H9 (cell line): Measurements from ENCODE around the gene LETM1. TPM values are rescaled to one million over a fixed set of nuclear protein-coding genes. Genes with fewer than 3 reads are reported as not detected.

Experiments
- DNase-seq: peaks from one replicate; pipeline ENCODE4 v3.0.0-alpha.2; 2017
- H2AFZ ChIP-seq: one replicate; pipeline ENCODE4 v1.6.1; 2013; ENCODE audit warnings: mild to moderate bottlenecking, low read length, control low read depth, moderate library complexity
- H2AK5ac ChIP-seq: 2 replicates; pipeline ENCODE4 v1.6.1; 2013; ENCODE audit warnings: low read length, control low read depth, mixed read lengths; ENCODE audit not compliant: insufficient read length
- H2BK120ac ChIP-seq: one replicate; pipeline ENCODE4 v1.6.1; 2013; ENCODE audit warnings: low read depth, mild to moderate bottlenecking, low read length, control low read depth, inconsistent platforms; ENCODE audit not compliant: poor library complexity, severe bottlenecking
- H2BK12ac ChIP-seq: 2 replicates; pipeline ENCODE4 v1.6.1; 2013; ENCODE audit warnings: low read length, control low read depth, mixed read lengths, low read depth; ENCODE audit not compliant: insufficient read length
- H2BK15ac ChIP-seq: 2 replicates; pipeline ENCODE4 v1.6.1; 2013; ENCODE audit warnings: low read depth, low read length, control low read depth
- H2BK20ac ChIP-seq: one replicate; pipeline ENCODE4 v1.6.1; 2013; ENCODE audit warnings: low read depth, mild to moderate bottlenecking, low read length, control low read depth, inconsistent platforms; ENCODE audit not compliant: poor library complexity, severe bottlenecking
- H2BK5ac ChIP-seq: 2 replicates; pipeline ENCODE4 v1.6.1; 2013; ENCODE audit warnings: low read length, control low read depth, mixed read lengths; ENCODE audit not compliant: insufficient read length
- H3K14ac ChIP-seq: 2 replicates; pipeline ENCODE4 v1.6.1; 2013; ENCODE audit warnings: low read length, control low read depth; ENCODE audit not compliant: insufficient read depth
- H3K18ac ChIP-seq: 2 replicates; pipeline ENCODE4 v1.6.1; 2013; ENCODE audit warnings: low read depth, mild to moderate bottlenecking, mixed read lengths, low read length, control low read depth; ENCODE audit not compliant: insufficient read length
- H3K23ac ChIP-seq: 2 replicates; pipeline ENCODE4 v1.6.1; 2013; ENCODE audit warnings: low read length, control low read depth, mixed read lengths, low read depth; ENCODE audit not compliant: insufficient read length
- H3K23me2 ChIP-seq: 2 replicates; pipeline ENCODE4 v1.6.1; 2013; ENCODE audit warnings: low read depth, mild to moderate bottlenecking, mixed read lengths, low read length, control low read depth; ENCODE audit not compliant: insufficient read length, poor library complexity, severe bottlenecking
- H3K27ac ChIP-seq: 2 replicates; pipeline ENCODE4 v1.5.1; 2013; ENCODE audit warnings: low read length, control low read depth, mixed read lengths, low read depth; ENCODE audit not compliant: insufficient read length
- H3K27me3 ChIP-seq: 2 replicates; pipeline ENCODE4 v1.6.1; 2013; ENCODE audit warnings: low read length, control low read depth, inconsistent platforms; ENCODE audit not compliant: insufficient read depth
- H3K4ac ChIP-seq: 2 replicates; pipeline ENCODE4 v1.6.1; 2013; ENCODE audit warnings: low read depth, mild to moderate bottlenecking, control low read depth, inconsistent platforms, low read length, moderate library complexity
- H3K4me1 ChIP-seq: 2 replicates; pipeline ENCODE4 v1.6.1; 2013; ENCODE audit warnings: low read length, control low read depth, inconsistent platforms; ENCODE audit not compliant: insufficient read depth
- H3K4me2 ChIP-seq: 2 replicates; pipeline ENCODE4 v1.6.1; 2013; ENCODE audit warnings: low read length, control low read depth, mixed read lengths; ENCODE audit not compliant: insufficient read length, insufficient read depth
- H3K56ac ChIP-seq: 2 replicates; pipeline ENCODE4 v1.6.1; 2013; ENCODE audit warnings: low read depth, mild to moderate bottlenecking, mixed read lengths, low read length, control low read depth; ENCODE audit not compliant: insufficient read length
- H3K79me1 ChIP-seq: 2 replicates; pipeline ENCODE4 v1.6.1; 2013; ENCODE audit warnings: low read depth, mild to moderate bottlenecking, moderate library complexity, low read length, control low read depth, inconsistent platforms; ENCODE audit not compliant: insufficient read depth, poor library complexity, severe bottlenecking
- H3K79me2 ChIP-seq: 2 replicates; pipeline ENCODE4 v1.6.1; 2013; ENCODE audit warnings: low read length, control low read depth, inconsistent platforms; ENCODE audit not compliant: insufficient read depth
- H3K9ac ChIP-seq: 2 replicates; pipeline ENCODE4 v1.6.1; 2013; ENCODE audit warnings: low read length, control low read depth, mixed read lengths; ENCODE audit not compliant: insufficient read length; ENCODE audit errors: extremely low read depth
- H3K9me3 ChIP-seq: one replicate; pipeline ENCODE4 v1.6.1; 2013; ENCODE audit warnings: low read depth, low read length, inconsistent platforms; ENCODE audit not compliant: control insufficient read depth
- H3T11ph ChIP-seq: one replicate; pipeline ENCODE4 v1.6.1; 2013; ENCODE audit warnings: mild to moderate bottlenecking, low read length, control low read depth, inconsistent platforms
- H4K20me1 ChIP-seq: one replicate; pipeline ENCODE4 v1.6.1; 2013; ENCODE audit not compliant: control insufficient read depth, insufficient read length, insufficient read depth
- H4K5ac ChIP-seq: 2 replicates; pipeline ENCODE4 v1.6.1; 2013; ENCODE audit warnings: low read depth, mild to moderate bottlenecking, mixed read lengths, low read length, control low read depth; ENCODE audit not compliant: insufficient read length
- H4K8ac ChIP-seq: replicated peaks from 2 replicates; pipeline ENCODE4 v1.6.1; 2013; ENCODE audit warnings: low read length, control low read depth, mixed read lengths, low read depth; ENCODE audit not compliant: insufficient read length
- H4K91ac ChIP-seq: 2 replicates; pipeline ENCODE4 v1.6.1; 2013; ENCODE audit warnings: low read depth, mild to moderate bottlenecking, moderate library complexity, mixed read lengths, low read length, control low read depth; ENCODE audit not compliant: insufficient read length
- H3K27ac Mint-ChIP-seq, 3 experiments: 2 replicates in 2 of 3; 3 replicates in 1 of 3; pipeline ENCODE4 v1.8.0; 2020 to 2021; ENCODE audit warnings: mixed read lengths in 3 of 3, mild to moderate bottlenecking in 1 of 3, moderate library complexity in 1 of 3
- H3K27me3 Mint-ChIP-seq: 2 replicates; pipeline ENCODE4 v1.8.0; 2021; ENCODE audit warnings: low read depth, mild to moderate bottlenecking, moderate library complexity, mixed read lengths
- H3K36me3 Mint-ChIP-seq, 3 experiments: 2 replicates in 2 of 3; 3 replicates in 1 of 3; pipeline ENCODE4 v1.8.0; 2020 to 2021; ENCODE audit warnings: low read depth in 3 of 3, mixed read lengths in 3 of 3; ENCODE audit not compliant: insufficient read depth in 1 of 3
- H3K4me1 Mint-ChIP-seq, 2 experiments: 2 replicates each; pipeline ENCODE4 v1.8.0; 2020; ENCODE audit warnings: mixed read lengths in 2 of 2
- H3K4me3 Mint-ChIP-seq, 2 experiments: 2 replicates in 1 of 2; 3 replicates in 1 of 2; pipeline ENCODE4 v1.8.0; 2020 to 2021; ENCODE audit warnings: mild to moderate bottlenecking in 2 of 2, mixed read lengths in 2 of 2, moderate library complexity in 1 of 2
- H3K9me3 Mint-ChIP-seq, 2 experiments: 2 replicates in 1 of 2; 3 replicates in 1 of 2; pipeline ENCODE4 v1.8.0; 2020; ENCODE audit warnings: mild to moderate bottlenecking in 2 of 2, mixed read lengths in 2 of 2, moderate library complexity in 1 of 2
- WGBS: extraction: QIAGEN DNeasy Blood & Tissue Kit; methylation state at CpG from one replicate; pipeline ENCODE4 v1.1.7; 2013; ENCODE audit warnings: missing lambda C conversion rate, low lambda C conversion rate, mixed read lengths; ENCODE audit not compliant: insufficient read length; ENCODE audit errors: extremely low coverage; 5-methylcytosine and 5-hydroxymethylcytosine counted together
- total RNA-seq: library from RNA; stranded (reverse); gene quantifications from 2 replicates; pipeline ENCODE4 v1.2.1, GENCODE V29; 2021
- TF ChIP-seq, protein P1 (sequence below): fragments of 200-600 bp; sonication (generic); conservative IDR thresholded peaks from 3 replicates; pipeline ENCODE4 v1.8.0; 2021; ENCODE audit warnings: antibody characterized with exemption, mild to moderate bottlenecking

The LETM1 gene
- total RNA-seq, 1 experiment from 2014 or later = 43.4 TPM

DNA sequence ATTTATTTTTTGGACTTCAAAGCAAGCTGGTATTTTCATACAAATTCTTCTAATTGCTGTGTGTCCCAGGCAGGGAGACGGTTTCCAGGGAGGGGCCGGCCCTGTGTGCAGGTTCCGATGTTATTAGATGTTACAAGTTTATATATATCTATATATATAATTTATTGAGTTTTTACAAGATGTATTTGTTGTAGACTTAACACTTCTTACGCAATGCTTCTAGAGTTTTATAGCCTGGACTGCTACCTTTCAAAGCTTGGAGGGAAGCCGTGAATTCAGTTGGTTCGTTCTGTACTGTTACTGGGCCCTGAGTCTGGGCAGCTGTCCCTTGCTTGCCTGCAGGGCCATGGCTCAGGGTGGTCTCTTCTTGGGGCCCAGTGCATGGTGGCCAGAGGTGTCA, 47.6 kb downstream of the LETM1 start:
- H4K91ac ChIP-seq = no peak overlapping the region
- no peak overlapping the region for H3K23ac ChIP-seq
- H4K20me1 ChIP-seq = no peaks in the 10 kb centered on the region
- Mint-ChIP-seq H3K27me3 (no peaks in the 10 kb centered on the region), H3K36me3 (peaks cover 0 to 25% (median 18%) of the 10 kb centered on the region in 3 experiments; a peak in 5 of 7 replicates), H3K9me3 (no peaks in the 10 kb centered on the region), H3K27ac (no peak overlapping the region; a peak in 1 of 7 replicates), H3K4me1 (0 out of 4 replicates have a peak, but pooled peaks cover 0 to 3% of the 10 kb centered on the region in 2 experiments), H3K4me3 (no peak overlapping the region)
- H3K18ac ChIP-seq = no peak overlapping the region
- no CpG with 5 or more reads among the region's 6 CpGs for WGBS
- H3K79me2 ChIP-seq = no peaks in the 10 kb centered on the region
- H4K8ac ChIP-seq = no peak overlapping the region
- H2BK120ac ChIP-seq = no peak overlapping the region
- H3T11ph ChIP-seq = no peak overlapping the region
- H3K56ac ChIP-seq = no peak overlapping the region
- H2BK5ac ChIP-seq = no peak overlapping the region
- DNase-seq = no peak
- H3K79me1 ChIP-seq = no peaks in the 10 kb centered on the region
- H4K5ac ChIP-seq = no peak overlapping the region
- no peak overlapping the region for H2BK12ac ChIP-seq
- no peak overlapping the region for H3K4me2 ChIP-seq
- TF ChIP-seq, protein P1, sequence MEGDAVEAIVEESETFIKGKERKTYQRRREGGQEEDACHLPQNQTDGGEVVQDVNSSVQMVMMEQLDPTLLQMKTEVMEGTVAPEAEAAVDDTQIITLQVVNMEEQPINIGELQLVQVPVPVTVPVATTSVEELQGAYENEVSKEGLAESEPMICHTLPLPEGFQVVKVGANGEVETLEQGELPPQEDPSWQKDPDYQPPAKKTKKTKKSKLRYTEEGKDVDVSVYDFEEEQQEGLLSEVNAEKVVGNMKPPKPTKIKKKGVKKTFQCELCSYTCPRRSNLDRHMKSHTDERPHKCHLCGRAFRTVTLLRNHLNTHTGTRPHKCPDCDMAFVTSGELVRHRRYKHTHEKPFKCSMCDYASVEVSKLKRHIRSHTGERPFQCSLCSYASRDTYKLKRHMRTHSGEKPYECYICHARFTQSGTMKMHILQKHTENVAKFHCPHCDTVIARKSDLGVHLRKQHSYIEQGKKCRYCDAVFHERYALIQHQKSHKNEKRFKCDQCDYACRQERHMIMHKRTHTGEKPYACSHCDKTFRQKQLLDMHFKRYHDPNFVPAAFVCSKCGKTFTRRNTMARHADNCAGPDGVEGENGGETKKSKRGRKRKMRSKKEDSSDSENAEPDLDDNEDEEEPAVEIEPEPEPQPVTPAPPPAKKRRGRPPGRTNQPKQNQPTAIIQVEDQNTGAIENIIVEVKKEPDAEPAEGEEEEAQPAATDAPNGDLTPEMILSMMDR = no peak
- no peak overlapping the region for H2AK5ac ChIP-seq
- no peak overlapping the region for H3K9ac ChIP-seq
- no peaks in the 10 kb centered on the region for H3K4me1 ChIP-seq
- no peak overlapping the region for H3K14ac ChIP-seq
- H3K27ac ChIP-seq = no peak overlapping the region
- no peaks in the 10 kb centered on the region for H3K23me2 ChIP-seq
- H2BK15ac ChIP-seq = no peak overlapping the region
- no peak overlapping the region for H2AFZ ChIP-seq
- no peak overlapping the region for H3K4ac ChIP-seq
- no peak overlapping the region for H2BK20ac ChIP-seq
- no peaks in the 10 kb centered on the region for H3K27me3 ChIP-seq
- no peaks in the 10 kb centered on the region for H3K9me3 ChIP-seq
